GM12864 (cell line): Measurements from ENCODE around the gene MOB1A.

Source experiments
- DNase-seq: peaks from one replicate; pipeline ENCODE4 v3.0.0-alpha.2; 2011; ENCODE audit warnings: low read depth
- H3K4me3 ChIP-seq: 2 replicates; pipeline ENCODE4 v1.5.1; 2011; ENCODE audit warnings: mild to moderate bottlenecking, low read depth, low read length, control low read depth
- CTCF ChIP-seq: IDR thresholded peaks from 2 replicates; pipeline ENCODE4 v1.5.1; 2011; ENCODE audit warnings: low read depth, mild to moderate bottlenecking, moderate library complexity, low read length, control low read depth, inconsistent platforms; ENCODE audit errors: missing control alignments

The MOB1A gene

GRCh38 chr2:74119339-74119738 lies 59.3 kb downstream of the MOB1A start:
- no peak for DNase-seq
- peak overlapping the region; percentile 79; the same call in 1 of the 2 replicates for H3K4me3 ChIP-seq
- peak; percentile 22 for TF ChIP-seq CTCF

- no peak for DNase-seq
- TF ChIP-seq CTCF: no peak
- H3K4me3 ChIP-seq: no peak overlapping the region
Measured at GRCh38 chr2:74111380-74111779, 67.3 kb downstream of the MOB1A start.

DNA sequence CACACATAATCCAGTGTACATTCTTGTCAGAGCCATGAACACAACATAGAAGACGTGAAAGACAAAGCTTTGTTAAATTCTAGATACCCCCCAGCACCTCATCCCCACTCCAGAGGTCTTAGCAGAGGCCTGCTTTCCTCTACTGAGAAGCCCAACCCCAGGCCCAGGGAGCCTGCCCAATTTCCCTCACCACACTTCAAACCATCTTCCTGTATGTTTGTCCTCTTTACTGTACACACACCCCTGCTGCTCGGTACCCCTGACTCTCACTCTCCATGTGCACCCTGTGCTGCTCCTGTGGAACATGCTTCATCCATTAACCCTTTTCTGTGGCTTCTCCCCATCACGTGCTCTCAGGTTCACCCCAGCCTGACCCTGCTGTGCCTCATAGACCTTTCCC lies 68.1 kb downstream of the MOB1A start:
- H3K4me3 ChIP-seq: no peak overlapping the region
- no peak for TF ChIP-seq CTCF
- no peak for DNase-seq

DNA sequence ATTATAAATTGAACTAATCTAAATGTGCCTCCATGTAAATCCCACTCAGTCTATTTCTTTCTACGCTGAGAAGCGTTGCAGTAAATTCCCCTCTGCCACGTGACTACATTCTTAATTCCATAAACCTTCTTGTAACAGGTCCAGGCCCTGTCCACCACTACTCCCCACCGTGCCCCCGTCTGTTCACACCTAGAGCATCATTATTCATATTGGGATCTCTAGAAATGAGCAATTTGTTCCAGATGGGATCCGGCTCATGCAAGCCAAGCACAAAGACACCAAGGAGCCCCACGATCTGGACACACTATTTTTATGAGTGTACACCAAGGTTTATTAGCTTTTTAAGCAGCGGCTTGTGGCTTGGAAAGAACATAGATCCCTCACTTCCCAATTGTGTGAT lies 69.1 kb downstream of the MOB1A start:
- TF ChIP-seq CTCF: no peak
- H3K4me3 ChIP-seq: no peak overlapping the region
- DNase-seq: no peak

GRCh38 chr2:74107071-74107470 lies 71.6 kb downstream of the MOB1A start:
- no peak for DNase-seq
- H3K4me3 ChIP-seq: no peak overlapping the region
- no peak for TF ChIP-seq CTCF

- no peak for TF ChIP-seq CTCF
- no peak overlapping the region for H3K4me3 ChIP-seq
- no peak for DNase-seq
Measured at GRCh38 chr2:74105413-74105812, 73.3 kb downstream of the MOB1A start.

- no peak for DNase-seq
- no peak for TF ChIP-seq CTCF
- H3K4me3 ChIP-seq: no peak overlapping the region
Measured at GRCh38 chr2:74104839-74105238, 73.8 kb downstream of the MOB1A start.
